HEK293T (cell line): ENCODE data around the gene AHNAK2.

Experiments
- BHLHE40 ChIP-seq: fragments of 450-650 bp; IDR thresholded peaks from 2 replicates; pipeline ENCODE4 v1.6.1; 2016; ENCODE audit warnings: mild to moderate bottlenecking, moderate library complexity, borderline replicate concordance
- CTBP1 ChIP-seq: fragments of 450-650 bp; IDR thresholded peaks from 2 replicates; pipeline ENCODE4 v1.6.1; 2016; ENCODE audit warnings: borderline replicate concordance
- ELF4 ChIP-seq: fragments of 450-650 bp; IDR thresholded peaks from 2 replicates; pipeline ENCODE4 v1.6.1; 2017; ENCODE audit warnings: antibody characterized with exemption
- FOXA1 ChIP-seq: fragments of 450-650 bp; IDR thresholded peaks from 2 replicates; pipeline ENCODE4 v1.6.1; 2016; ENCODE audit warnings: mild to moderate bottlenecking
- FOXK2 ChIP-seq: fragments of 450-650 bp; IDR thresholded peaks from 2 replicates; pipeline ENCODE4 v1.6.1; 2016; ENCODE audit warnings: mild to moderate bottlenecking
- FOXM1 ChIP-seq: fragments of 450-650 bp; IDR thresholded peaks from 2 replicates; pipeline ENCODE4 v1.6.1; 2017; ENCODE audit warnings: mild to moderate bottlenecking, borderline replicate concordance
- L3MBTL2 ChIP-seq: fragments of 450-650 bp; conservative IDR thresholded peaks from 2 replicates; pipeline ENCODE4 v1.6.1; 2016; ENCODE audit warnings: mild to moderate bottlenecking
- LEF1 ChIP-seq: fragments of 450-650 bp; IDR thresholded peaks from 2 replicates; pipeline ENCODE4 v1.6.1; 2017; ENCODE audit warnings: mild to moderate bottlenecking, borderline replicate concordance
- NFRKB ChIP-seq: fragments of 450-650 bp; IDR thresholded peaks from 2 replicates; pipeline ENCODE4 v1.6.1; 2016; ENCODE audit warnings: mild to moderate bottlenecking, moderate library complexity
- SP1 ChIP-seq: fragments of 450-650 bp; IDR thresholded peaks from 2 replicates; pipeline ENCODE4 v1.6.1; 2017
- SUZ12 ChIP-seq: fragments of 450-650 bp; IDR thresholded peaks from 2 replicates; pipeline ENCODE4 v1.6.1; 2016; ENCODE audit warnings: mild to moderate bottlenecking
- TARDBP ChIP-seq: fragments of 450-650 bp; IDR thresholded peaks from 2 replicates; pipeline ENCODE4 v1.6.1; 2016
- ZNF384 ChIP-seq: fragments of 450-650 bp; IDR thresholded peaks from 2 replicates; pipeline ENCODE4 v1.6.1; 2016
- TF ChIP-seq, protein P1 (sequence below): fragments of 450-650 bp; IDR thresholded peaks from 2 replicates; pipeline ENCODE4 v1.6.1; 2016

- no peak for TF ChIP-seq TARDBP
- no peak for TF ChIP-seq ELF4
- no peak for TF ChIP-seq SUZ12
- TF ChIP-seq FOXA1 = no peak
- no peak for TF ChIP-seq SP1
- no peak for TF ChIP-seq BHLHE40
- no peak for TF ChIP-seq FOXK2
- TF ChIP-seq FOXM1 = no peak
- no peak for TF ChIP-seq L3MBTL2
- TF ChIP-seq NFRKB = no peak
- no peak for TF ChIP-seq ZNF384
- TF ChIP-seq LEF1 = no peak
- TF ChIP-seq, protein P1, sequence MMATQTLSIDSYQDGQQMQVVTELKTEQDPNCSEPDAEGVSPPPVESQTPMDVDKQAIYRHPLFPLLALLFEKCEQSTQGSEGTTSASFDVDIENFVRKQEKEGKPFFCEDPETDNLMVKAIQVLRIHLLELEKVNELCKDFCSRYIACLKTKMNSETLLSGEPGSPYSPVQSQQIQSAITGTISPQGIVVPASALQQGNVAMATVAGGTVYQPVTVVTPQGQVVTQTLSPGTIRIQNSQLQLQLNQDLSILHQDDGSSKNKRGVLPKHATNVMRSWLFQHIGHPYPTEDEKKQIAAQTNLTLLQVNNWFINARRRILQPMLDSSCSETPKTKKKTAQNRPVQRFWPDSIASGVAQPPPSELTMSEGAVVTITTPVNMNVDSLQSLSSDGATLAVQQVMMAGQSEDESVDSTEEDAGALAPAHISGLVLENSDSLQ = no peak
- no peak for TF ChIP-seq CTBP1
Observed at GRCh38 chr14:104895786-104896661, 82.2 kb downstream of the AHNAK2 start.
